ENCODE data around the gene PDE4DIP. TPM values are rescaled to one million over a fixed set of nuclear protein-coding genes. Genes with fewer than 3 reads are reported as not detected.
"Not testable (repeated sequence)": the region's sequence is repeated elsewhere in the genome, so short reads cannot be mapped to it uniquely, and the experiment has no call there.

The PDE4DIP gene
- 10 to 100 TPM; 21.5 to 22.3 TPM for total RNA-seq

GRCh38 chr1:148844220-148844619, at the start of gene PDE4DIP:
Gene PDE4DIP, plus strand, starts transcription at chr1:148844428. Its CDS starts 347 bp downstream, at chr1:148844775.
- H3K27me3 Mint-ChIP-seq (ENCODE audit: low read depth); H3K9me3 Mint-ChIP-seq (ENCODE audit: insufficient read depth); H3K27ac Mint-ChIP-seq; H3K4me3 Mint-ChIP-seq; H3K4me1 Mint-ChIP-seq (ENCODE audit: low read depth); CTCF ChIA-PET; H3K36me3 Mint-ChIP-seq (ENCODE audit: low read depth); POLR2A ChIA-PET: not testable (repeated sequence)
- peak; percentile 19 for DNase-seq
- peak; percentile 92 for ATAC-seq

- H3K36me3 Mint-ChIP-seq (ENCODE audit: low read depth); H3K4me1 Mint-ChIP-seq (ENCODE audit: low read depth): not testable (repeated sequence)
- peak; percentile 60 for ATAC-seq
Measured at GRCh38 chr1:148808268-148808928, 35.8 kb upstream of the PDE4DIP start.

GRCh38 chr1:148808929-148809283, 35.3 kb upstream of the PDE4DIP start:
- H3K36me3 Mint-ChIP-seq (ENCODE audit: low read depth); H3K4me3 Mint-ChIP-seq; H3K4me1 Mint-ChIP-seq (ENCODE audit: low read depth); ATAC-seq; CTCF ChIA-PET; H3K27ac Mint-ChIP-seq; H3K27me3 Mint-ChIP-seq (ENCODE audit: low read depth); DNase-seq; POLR2A ChIA-PET; H3K9me3 Mint-ChIP-seq (ENCODE audit: insufficient read depth): not testable (repeated sequence)

More at GRCh38 chr1:148808268-148808928, 35.8 kb upstream of the PDE4DIP start:
- H3K27ac Mint-ChIP-seq; H3K9me3 Mint-ChIP-seq (ENCODE audit: insufficient read depth); DNase-seq; H3K27me3 Mint-ChIP-seq (ENCODE audit: low read depth); H3K4me3 Mint-ChIP-seq; CTCF ChIA-PET; POLR2A ChIA-PET: not testable (repeated sequence)

- H3K27me3 Mint-ChIP-seq (ENCODE audit: low read depth); ATAC-seq; H3K36me3 Mint-ChIP-seq (ENCODE audit: low read depth); H3K4me3 Mint-ChIP-seq; H3K9me3 Mint-ChIP-seq (ENCODE audit: insufficient read depth); H3K27ac Mint-ChIP-seq; DNase-seq; POLR2A ChIA-PET; H3K4me1 Mint-ChIP-seq (ENCODE audit: low read depth); CTCF ChIA-PET: not testable (repeated sequence)
Measured at GRCh38 chr1:148822180-148822579, 22.0 kb upstream of the PDE4DIP start.

- H3K9me3 Mint-ChIP-seq (ENCODE audit: insufficient read depth); H3K4me3 Mint-ChIP-seq; H3K4me1 Mint-ChIP-seq (ENCODE audit: low read depth); CTCF ChIA-PET; H3K36me3 Mint-ChIP-seq (ENCODE audit: low read depth); DNase-seq; H3K27me3 Mint-ChIP-seq (ENCODE audit: low read depth); H3K27ac Mint-ChIP-seq; ATAC-seq; POLR2A ChIA-PET: not testable (repeated sequence)
Measured at GRCh38 chr1:148823822-148824221, 20.4 kb upstream of the PDE4DIP start.

- POLR2A ChIA-PET; DNase-seq; H3K27me3 Mint-ChIP-seq (ENCODE audit: low read depth); CTCF ChIA-PET; H3K4me3 Mint-ChIP-seq; H3K27ac Mint-ChIP-seq; H3K4me1 Mint-ChIP-seq (ENCODE audit: low read depth); H3K36me3 Mint-ChIP-seq (ENCODE audit: low read depth); H3K9me3 Mint-ChIP-seq (ENCODE audit: insufficient read depth): not testable (repeated sequence)
- peak; percentile 83 for ATAC-seq
Measured at GRCh38 chr1:148825029-148825428, 19.2 kb upstream of the PDE4DIP start.

- H3K4me1 Mint-ChIP-seq (ENCODE audit: low read depth); H3K4me3 Mint-ChIP-seq; H3K27me3 Mint-ChIP-seq (ENCODE audit: low read depth); ATAC-seq; H3K36me3 Mint-ChIP-seq (ENCODE audit: low read depth); H3K9me3 Mint-ChIP-seq (ENCODE audit: insufficient read depth); H3K27ac Mint-ChIP-seq; DNase-seq; POLR2A ChIA-PET; CTCF ChIA-PET: not testable (repeated sequence)
Measured at GRCh38 chr1:148828531-148828930, 15.7 kb upstream of the PDE4DIP start.

GRCh38 chr1:148828962-148829361, 15.3 kb upstream of the PDE4DIP start:
- POLR2A ChIA-PET; H3K27ac Mint-ChIP-seq; H3K36me3 Mint-ChIP-seq (ENCODE audit: low read depth); ATAC-seq; H3K9me3 Mint-ChIP-seq (ENCODE audit: insufficient read depth); H3K27me3 Mint-ChIP-seq (ENCODE audit: low read depth); H3K4me1 Mint-ChIP-seq (ENCODE audit: low read depth); H3K4me3 Mint-ChIP-seq; CTCF ChIA-PET; DNase-seq: not testable (repeated sequence)

GRCh38 chr1:148829365-148829764, 14.9 kb upstream of the PDE4DIP start:
- H3K27me3 Mint-ChIP-seq (ENCODE audit: low read depth); H3K9me3 Mint-ChIP-seq (ENCODE audit: insufficient read depth); H3K27ac Mint-ChIP-seq; H3K36me3 Mint-ChIP-seq (ENCODE audit: low read depth); H3K4me3 Mint-ChIP-seq; H3K4me1 Mint-ChIP-seq (ENCODE audit: low read depth); ATAC-seq; DNase-seq; CTCF ChIA-PET; POLR2A ChIA-PET: not testable (repeated sequence)

- H3K4me1 Mint-ChIP-seq (ENCODE audit: low read depth); CTCF ChIA-PET; DNase-seq; H3K9me3 Mint-ChIP-seq (ENCODE audit: insufficient read depth); H3K27me3 Mint-ChIP-seq (ENCODE audit: low read depth); H3K27ac Mint-ChIP-seq; H3K4me3 Mint-ChIP-seq; H3K36me3 Mint-ChIP-seq (ENCODE audit: low read depth); POLR2A ChIA-PET; ATAC-seq: not testable (repeated sequence)
Measured at GRCh38 chr1:148841262-148841661, 3.0 kb upstream of the PDE4DIP start.

- H3K4me3 Mint-ChIP-seq; H3K9me3 Mint-ChIP-seq (ENCODE audit: insufficient read depth); DNase-seq; H3K36me3 Mint-ChIP-seq (ENCODE audit: low read depth); H3K4me1 Mint-ChIP-seq (ENCODE audit: low read depth); POLR2A ChIA-PET; CTCF ChIA-PET; H3K27me3 Mint-ChIP-seq (ENCODE audit: low read depth); H3K27ac Mint-ChIP-seq: not testable (repeated sequence)
- ATAC-seq = peak; percentile 15
Measured at GRCh38 chr1:148844651-148845050, 423 bp downstream of the PDE4DIP start.

- H3K27ac Mint-ChIP-seq; POLR2A ChIA-PET; H3K27me3 Mint-ChIP-seq (ENCODE audit: low read depth); H3K9me3 Mint-ChIP-seq (ENCODE audit: insufficient read depth); CTCF ChIA-PET; ATAC-seq; H3K4me3 Mint-ChIP-seq; H3K36me3 Mint-ChIP-seq (ENCODE audit: low read depth); H3K4me1 Mint-ChIP-seq (ENCODE audit: low read depth); DNase-seq: not testable (repeated sequence)
Measured at GRCh38 chr1:148845068-148845467, 840 bp downstream of the PDE4DIP start.

GRCh38 chr1:148850347-148850746, 6.1 kb downstream of the PDE4DIP start:
- DNase-seq; H3K4me1 Mint-ChIP-seq (ENCODE audit: low read depth); ATAC-seq; H3K36me3 Mint-ChIP-seq (ENCODE audit: low read depth); H3K27ac Mint-ChIP-seq; H3K4me3 Mint-ChIP-seq; H3K9me3 Mint-ChIP-seq (ENCODE audit: insufficient read depth); H3K27me3 Mint-ChIP-seq (ENCODE audit: low read depth); CTCF ChIA-PET; POLR2A ChIA-PET: not testable (repeated sequence)

Measured in activated CD8-positive, alpha-beta T cell treated with anti-CD3 and anti-CD28 coated beads, Interleukin-2, amount 10 ng/mL, durations not matched to agents 7 days and 5 days (primary cell).